Neural cell (in vitro differentiated cells): Measurements from ENCODE around the gene SEC31A.

ENCODE experiments used
- EP300 ChIP-seq: fragments of 450-650 bp; conservative IDR thresholded peaks from 2 replicates; pipeline ENCODE4 v1.6.1; 2014; ENCODE audit warnings: antibody characterized with exemption, mild to moderate bottlenecking, moderate library complexity; ENCODE audit not compliant: poor library complexity, severe bottlenecking
- EZH2 ChIP-seq: fragments of 200-600, 300-800 bp; shearing (Covaris generic), sonication (generic); IDR thresholded peaks from 2 replicates; pipeline ENCODE4 v1.6.1; 2014; ENCODE audit warnings: antibody characterized with exemption, low read length, borderline replicate concordance, mild to moderate bottlenecking; ENCODE audit not compliant: insufficient read depth, poor library complexity, severe bottlenecking
- MXI1 ChIP-seq: fragments of 450-650 bp; conservative IDR thresholded peaks from 2 replicates; pipeline ENCODE4 v1.6.1; 2014; ENCODE audit warnings: antibody characterized with exemption, mild to moderate bottlenecking; ENCODE audit not compliant: poor library complexity, severe bottlenecking
- POLR2AphosphoS5 ChIP-seq: IDR thresholded peaks from 2 replicates; pipeline ENCODE4 v1.6.1; 2012
- RAD21 ChIP-seq: fragments of 450-650 bp; conservative IDR thresholded peaks from 2 replicates; pipeline ENCODE4 v1.6.1; 2014; ENCODE audit warnings: antibody characterized with exemption, mild to moderate bottlenecking, moderate library complexity
- SMC3 ChIP-seq: fragments of 450-650 bp; conservative IDR thresholded peaks from 2 replicates; pipeline ENCODE4 v1.6.1; 2014; ENCODE audit warnings: antibody characterized with exemption, mild to moderate bottlenecking, moderate library complexity; ENCODE audit not compliant: poor library complexity
- TAF1 ChIP-seq: IDR thresholded peaks from 2 replicates; pipeline ENCODE4 v1.6.1; 2012; ENCODE audit warnings: low read depth
- TF ChIP-seq, protein P1 (sequence below): IDR thresholded peaks from 2 replicates; pipeline ENCODE4 v1.6.1; 2012; ENCODE audit warnings: borderline replicate concordance
- TF ChIP-seq, protein P2 (sequence below): fragments of 450-650 bp; IDR thresholded peaks from 2 replicates; pipeline ENCODE4 v1.5.1; 2014; ENCODE audit warnings: antibody characterized with exemption, mild to moderate bottlenecking, moderate library complexity; ENCODE audit not compliant: poor library complexity, severe bottlenecking

DNA sequence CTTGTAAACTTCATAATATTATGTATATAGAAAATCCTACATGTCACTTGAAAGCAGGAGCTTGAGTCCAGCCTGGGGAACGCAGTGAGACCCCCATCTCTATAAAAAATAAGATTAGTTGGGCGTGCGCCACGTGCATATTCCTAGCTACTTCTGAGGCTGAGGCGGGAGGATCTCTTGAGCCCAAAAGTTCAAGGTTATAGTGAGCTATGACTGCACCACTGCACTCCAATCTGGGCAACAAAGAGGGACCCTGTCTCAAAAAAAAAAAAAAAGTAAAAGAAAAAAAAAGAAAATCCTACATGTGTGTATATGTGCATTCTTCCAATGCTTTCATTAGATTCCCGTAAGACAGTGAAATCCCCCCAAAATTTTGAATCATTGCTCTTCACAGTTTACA lies 1.7 kb downstream of the SEC31A start:
- TF ChIP-seq, protein P1, sequence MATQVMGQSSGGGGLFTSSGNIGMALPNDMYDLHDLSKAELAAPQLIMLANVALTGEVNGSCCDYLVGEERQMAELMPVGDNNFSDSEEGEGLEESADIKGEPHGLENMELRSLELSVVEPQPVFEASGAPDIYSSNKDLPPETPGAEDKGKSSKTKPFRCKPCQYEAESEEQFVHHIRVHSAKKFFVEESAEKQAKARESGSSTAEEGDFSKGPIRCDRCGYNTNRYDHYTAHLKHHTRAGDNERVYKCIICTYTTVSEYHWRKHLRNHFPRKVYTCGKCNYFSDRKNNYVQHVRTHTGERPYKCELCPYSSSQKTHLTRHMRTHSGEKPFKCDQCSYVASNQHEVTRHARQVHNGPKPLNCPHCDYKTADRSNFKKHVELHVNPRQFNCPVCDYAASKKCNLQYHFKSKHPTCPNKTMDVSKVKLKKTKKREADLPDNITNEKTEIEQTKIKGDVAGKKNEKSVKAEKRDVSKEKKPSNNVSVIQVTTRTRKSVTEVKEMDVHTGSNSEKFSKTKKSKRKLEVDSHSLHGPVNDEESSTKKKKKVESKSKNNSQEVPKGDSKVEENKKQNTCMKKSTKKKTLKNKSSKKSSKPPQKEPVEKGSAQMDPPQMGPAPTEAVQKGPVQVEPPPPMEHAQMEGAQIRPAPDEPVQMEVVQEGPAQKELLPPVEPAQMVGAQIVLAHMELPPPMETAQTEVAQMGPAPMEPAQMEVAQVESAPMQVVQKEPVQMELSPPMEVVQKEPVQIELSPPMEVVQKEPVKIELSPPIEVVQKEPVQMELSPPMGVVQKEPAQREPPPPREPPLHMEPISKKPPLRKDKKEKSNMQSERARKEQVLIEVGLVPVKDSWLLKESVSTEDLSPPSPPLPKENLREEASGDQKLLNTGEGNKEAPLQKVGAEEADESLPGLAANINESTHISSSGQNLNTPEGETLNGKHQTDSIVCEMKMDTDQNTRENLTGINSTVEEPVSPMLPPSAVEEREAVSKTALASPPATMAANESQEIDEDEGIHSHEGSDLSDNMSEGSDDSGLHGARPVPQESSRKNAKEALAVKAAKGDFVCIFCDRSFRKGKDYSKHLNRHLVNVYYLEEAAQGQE: no peak
- TF ChIP-seq, protein P2, sequence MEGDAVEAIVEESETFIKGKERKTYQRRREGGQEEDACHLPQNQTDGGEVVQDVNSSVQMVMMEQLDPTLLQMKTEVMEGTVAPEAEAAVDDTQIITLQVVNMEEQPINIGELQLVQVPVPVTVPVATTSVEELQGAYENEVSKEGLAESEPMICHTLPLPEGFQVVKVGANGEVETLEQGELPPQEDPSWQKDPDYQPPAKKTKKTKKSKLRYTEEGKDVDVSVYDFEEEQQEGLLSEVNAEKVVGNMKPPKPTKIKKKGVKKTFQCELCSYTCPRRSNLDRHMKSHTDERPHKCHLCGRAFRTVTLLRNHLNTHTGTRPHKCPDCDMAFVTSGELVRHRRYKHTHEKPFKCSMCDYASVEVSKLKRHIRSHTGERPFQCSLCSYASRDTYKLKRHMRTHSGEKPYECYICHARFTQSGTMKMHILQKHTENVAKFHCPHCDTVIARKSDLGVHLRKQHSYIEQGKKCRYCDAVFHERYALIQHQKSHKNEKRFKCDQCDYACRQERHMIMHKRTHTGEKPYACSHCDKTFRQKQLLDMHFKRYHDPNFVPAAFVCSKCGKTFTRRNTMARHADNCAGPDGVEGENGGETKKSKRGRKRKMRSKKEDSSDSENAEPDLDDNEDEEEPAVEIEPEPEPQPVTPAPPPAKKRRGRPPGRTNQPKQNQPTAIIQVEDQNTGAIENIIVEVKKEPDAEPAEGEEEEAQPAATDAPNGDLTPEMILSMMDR: no peak
- no peak for TF ChIP-seq EZH2
- no peak for TF ChIP-seq TAF1
- no peak for TF ChIP-seq SMC3
- TF ChIP-seq POLR2AphosphoS5: no peak
- no peak for TF ChIP-seq RAD21
- no peak for TF ChIP-seq EP300
- TF ChIP-seq MXI1: no peak
